HepG2 (cell line): ENCODE measurements around the gene MBLAC2.

Experiments
- CTCF ChIP-seq: sonication (generic); formaldehyde crosslinking; IDR thresholded peaks from 2 replicates; pipeline ENCODE4 v1.5.0; 2020; ENCODE audit warnings: mild to moderate bottlenecking, missing genetic modification reagents, moderate library complexity
- ESRRA ChIP-seq: sonication (generic); formaldehyde crosslinking; IDR thresholded peaks from 2 replicates; pipeline ENCODE4 v1.5.1; 2020; ENCODE audit warnings: mild to moderate bottlenecking, low read depth, missing genetic modification reagents
- MEIS1 ChIP-seq: sonication (generic); formaldehyde crosslinking; IDR thresholded peaks from 2 replicates; pipeline ENCODE4 v1.9.0; 2021; ENCODE audit warnings: mild to moderate bottlenecking, missing genetic modification reagents, moderate library complexity, borderline replicate concordance
- POLR2G ChIP-seq: fragments of 200-400 bp; formaldehyde crosslinking; IDR thresholded peaks from 2 replicates; pipeline ENCODE4 v1.6.1; 2018; ENCODE audit warnings: mild to moderate bottlenecking, low read depth, low read length, moderate library complexity
- RBAK ChIP-seq: sonication (generic); formaldehyde crosslinking; IDR thresholded peaks from 2 replicates; pipeline ENCODE4 v1.5.1; 2020; ENCODE audit warnings: mild to moderate bottlenecking, missing genetic modification reagents
- RELA ChIP-seq: sonication (generic); formaldehyde crosslinking; IDR thresholded peaks from 2 replicates; pipeline ENCODE4 v1.4.0; 2020; ENCODE audit warnings: missing genetic modification reagents
- SP4 ChIP-seq: sonication (generic); formaldehyde crosslinking; IDR thresholded peaks from 2 replicates; pipeline ENCODE4 v1.8.1; 2023; ENCODE audit warnings: mild to moderate bottlenecking, missing genetic modification reagents
- USF2 ChIP-seq, 2 experiments: sonication (generic) in 1 of 2; formaldehyde crosslinking in 1 of 2; IDR thresholded peaks; 2 replicates each; pipeline versions ENCODE4 v1.5.1 to v1.6.1; 2011 to 2020; ENCODE audit warnings: borderline replicate concordance in 1 of 2, low read depth in 1 of 2, low read length in 1 of 2, mild to moderate bottlenecking in 1 of 2, missing genetic modification reagents in 1 of 2, moderate library complexity in 1 of 2
- WIZ ChIP-seq: sonication (generic); formaldehyde crosslinking; IDR thresholded peaks from 2 replicates; pipeline ENCODE4 v1.5.1; 2020; ENCODE audit warnings: mild to moderate bottlenecking, missing genetic modification reagents
- ZNF263 ChIP-seq: sonication (generic); formaldehyde crosslinking; IDR thresholded peaks from 2 replicates; pipeline ENCODE4 v1.4.0; 2020; ENCODE audit warnings: missing genetic modification reagents
- ZNF350 ChIP-seq: sonication (generic); formaldehyde crosslinking; IDR thresholded peaks from 2 replicates; pipeline ENCODE4 v1.4.0; 2020; ENCODE audit warnings: mild to moderate bottlenecking, low read depth, missing genetic modification reagents, borderline replicate concordance
- ZNF501 ChIP-seq: sonication (generic); formaldehyde crosslinking; IDR thresholded peaks from 2 replicates; pipeline ENCODE4 v1.5.1; 2020; ENCODE audit warnings: mild to moderate bottlenecking, moderate library complexity, missing genetic modification reagents
- ZNF510 ChIP-seq: sonication (generic); formaldehyde crosslinking; IDR thresholded peaks from 2 replicates; pipeline ENCODE4 v1.4.0; 2020; ENCODE audit warnings: low read depth, mild to moderate bottlenecking, missing genetic modification reagents
- TF ChIP-seq, protein P1 (sequence below): IDR thresholded peaks from 2 replicates; pipeline ENCODE4 v1.6.1; 2016; ENCODE audit warnings: missing compliant biosample characterization, missing genetic modification reagents, borderline replicate concordance

- TF ChIP-seq WIZ (CRISPR knock-in tag) (no peak), MEIS1 (no peak), ZNF501 (CRISPR knock-in tag) (no peak), RBAK (CRISPR knock-in tag) (no peak), CTCF (no peak), ZNF510 (CRISPR knock-in tag) (no peak), RELA (CRISPR knock-in tag) (no peak), USF2 (IDR thresholded peaks at IDR 0.05; ENCODE audit: low read depth, low read length) (no peak), USF2 (CRISPR knock-in tag; IDR thresholded peaks at IDR 0.05; ENCODE audit: borderline replicate concordance) (no peak), ZNF350 (CRISPR knock-in tag) (no peak), ZNF263 (CRISPR knock-in tag) (no peak), POLR2G (no peak), SP4 (no peak), ESRRA (no peak)
- TF ChIP-seq, protein P1, sequence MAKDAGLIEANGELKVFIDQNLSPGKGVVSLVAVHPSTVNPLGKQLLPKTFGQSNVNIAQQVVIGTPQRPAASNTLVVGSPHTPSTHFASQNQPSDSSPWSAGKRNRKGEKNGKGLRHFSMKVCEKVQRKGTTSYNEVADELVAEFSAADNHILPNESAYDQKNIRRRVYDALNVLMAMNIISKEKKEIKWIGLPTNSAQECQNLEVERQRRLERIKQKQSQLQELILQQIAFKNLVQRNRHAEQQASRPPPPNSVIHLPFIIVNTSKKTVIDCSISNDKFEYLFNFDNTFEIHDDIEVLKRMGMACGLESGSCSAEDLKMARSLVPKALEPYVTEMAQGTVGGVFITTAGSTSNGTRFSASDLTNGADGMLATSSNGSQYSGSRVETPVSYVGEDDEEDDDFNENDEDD (CRISPR knock-in tag), result no peak
Measured at GRCh38 chr5:90477621-90478215, 3.1 kb upstream of the MBLAC2 start.
